Activated CD4-positive, alpha-beta T cell treated with anti-CD3 and anti-CD28 coated beads, Interleukin-2, Interleukin-4, amounts not matched to agents 100 ng/mL and 50 ng/mL, durations not matched to agents 16 hours and 8 hours (primary cell): ENCODE results near the gene ACER2.
A peak's percentile ranks its signal among the peaks of the same experiment; 100 is the strongest.

ENCODE experiments used
- DNase-seq: peaks from one replicate; pipeline ENCODE4 v3.0.0-alpha.2; 2020; ENCODE audit warnings: low spot score

ACER2 gene

DNA sequence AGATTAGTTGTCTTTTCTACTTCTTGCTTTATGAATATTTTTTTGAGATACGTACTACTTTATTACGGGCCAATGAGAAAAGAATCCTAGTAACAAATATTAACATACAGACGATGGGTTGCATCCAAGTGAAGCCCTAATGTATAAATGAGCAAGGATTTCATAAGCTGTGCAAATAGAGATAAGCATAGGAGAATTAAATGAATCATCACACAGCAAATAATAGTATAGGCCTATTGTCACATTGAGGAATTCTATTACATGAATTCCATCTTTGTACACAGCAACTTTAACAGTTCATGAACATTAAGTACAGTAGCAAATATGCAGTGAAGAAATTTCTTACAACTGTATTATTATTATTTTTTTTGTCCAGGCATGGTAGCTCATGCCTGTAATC lies 78.0 kb downstream of the ACER2 start:
- DNase-seq: no peak

DNA sequence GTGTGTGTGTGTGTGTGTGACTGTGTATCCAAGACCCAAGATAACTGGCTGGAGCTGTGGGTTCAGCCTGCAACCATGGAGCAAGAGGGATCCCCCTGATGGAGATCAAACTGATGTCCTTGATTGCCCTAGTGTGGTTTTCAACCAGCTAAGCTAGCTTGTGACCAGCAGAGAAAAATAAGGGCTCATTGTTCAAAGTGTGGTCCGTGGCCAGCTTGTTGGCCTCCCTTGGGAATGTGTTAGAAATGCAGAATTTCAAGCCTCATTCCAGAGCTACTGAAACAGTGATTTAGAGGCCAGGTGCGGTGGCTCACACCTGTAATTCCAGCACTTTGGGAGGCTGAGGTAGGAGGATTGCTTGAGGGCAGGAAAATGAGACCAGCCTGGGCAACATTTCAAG lies 79.9 kb downstream of the ACER2 start:
- no peak for DNase-seq

DNA sequence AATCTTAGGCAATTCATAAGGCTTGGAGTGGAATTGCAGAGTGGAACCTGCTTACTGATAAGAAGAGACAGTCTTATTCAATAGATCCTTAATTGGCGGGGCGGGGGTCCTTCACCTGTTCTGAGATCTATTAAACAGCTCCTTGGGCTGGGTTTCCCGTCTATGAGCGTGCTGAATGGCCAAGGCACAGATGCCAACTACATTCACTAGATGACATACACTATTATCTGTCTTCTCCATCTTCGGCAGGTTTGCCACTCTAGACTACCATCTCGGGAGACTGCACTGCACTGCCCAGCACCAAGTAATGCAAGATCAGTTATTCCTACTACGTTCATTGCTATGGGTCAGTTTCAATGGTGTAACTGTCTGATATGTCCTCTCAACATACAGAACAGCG lies 81.5 kb downstream of the ACER2 start:
- no peak for DNase-seq

DNA sequence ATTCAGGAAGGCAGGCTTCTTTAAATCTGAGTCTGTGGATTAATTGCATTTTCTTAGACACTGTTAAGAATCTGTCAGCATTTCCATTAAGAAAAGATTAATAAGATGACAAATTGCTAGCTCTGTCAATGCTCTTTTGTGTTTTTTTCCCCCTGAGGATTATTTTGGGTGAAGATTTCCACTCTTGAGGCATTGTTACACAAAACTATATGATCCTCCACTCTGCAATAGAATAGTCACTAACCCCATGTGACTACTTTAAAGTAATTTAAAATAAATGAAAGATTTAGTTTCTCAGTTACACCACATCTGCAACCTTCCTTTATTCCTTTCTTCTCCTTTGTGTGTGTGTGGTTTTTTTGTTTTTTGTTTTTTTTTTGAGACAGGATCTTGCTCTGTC lies 82.0 kb downstream of the ACER2 start:
- no peak for DNase-seq

DNA sequence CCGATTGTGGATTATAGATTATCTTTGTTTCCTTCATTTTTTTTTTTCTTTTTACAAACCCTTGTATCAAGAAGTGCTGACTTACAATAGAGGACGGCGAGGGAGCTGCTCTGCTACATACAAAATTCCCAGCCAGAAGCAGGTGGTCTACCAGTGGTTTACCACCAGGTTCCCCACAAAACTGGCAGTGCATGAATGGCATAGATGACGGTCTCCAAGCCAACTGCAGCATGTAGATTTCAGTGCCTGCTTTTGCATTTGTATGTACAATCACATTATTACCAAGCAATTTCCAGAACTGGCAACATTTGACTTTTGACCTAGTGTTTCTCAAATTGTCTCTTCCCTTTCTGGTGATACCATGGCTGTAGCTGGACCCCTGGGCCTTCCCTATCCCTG lies 84.0 kb downstream of the ACER2 start:
- DNase-seq: no peak

DNA sequence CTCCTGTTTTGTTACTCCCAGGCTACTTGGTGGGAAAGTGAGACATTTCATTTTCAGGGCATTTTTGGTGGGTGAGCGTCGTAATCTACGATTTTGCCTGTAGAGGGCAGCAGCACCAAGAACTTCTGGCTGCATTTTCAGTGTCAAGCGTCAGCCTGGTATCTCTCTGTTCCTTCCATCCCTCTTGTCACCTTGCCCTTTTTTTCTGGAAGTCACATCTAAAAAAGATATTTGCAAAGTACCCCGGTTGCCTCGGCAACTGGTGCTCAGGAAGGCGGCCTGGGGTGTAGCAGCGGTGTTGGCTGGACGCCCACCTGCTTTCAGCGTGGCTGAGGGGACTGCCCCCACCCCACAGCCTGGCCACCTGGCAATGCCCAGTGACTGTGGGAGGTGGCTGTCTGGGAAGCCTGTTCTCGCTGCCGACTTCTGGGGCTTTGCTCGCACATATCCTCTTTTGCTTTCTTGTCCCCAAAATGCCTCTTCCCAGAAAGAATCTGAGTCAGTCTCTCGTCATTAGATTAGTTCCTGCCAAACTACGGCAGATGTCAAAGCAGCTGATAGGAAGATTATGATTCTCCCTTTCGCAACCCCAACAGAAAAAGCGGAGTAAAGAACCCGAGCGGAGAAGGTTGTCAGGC lies 84.5 kb downstream of the ACER2 start:
- DNase-seq: peak; percentile 56

DNA sequence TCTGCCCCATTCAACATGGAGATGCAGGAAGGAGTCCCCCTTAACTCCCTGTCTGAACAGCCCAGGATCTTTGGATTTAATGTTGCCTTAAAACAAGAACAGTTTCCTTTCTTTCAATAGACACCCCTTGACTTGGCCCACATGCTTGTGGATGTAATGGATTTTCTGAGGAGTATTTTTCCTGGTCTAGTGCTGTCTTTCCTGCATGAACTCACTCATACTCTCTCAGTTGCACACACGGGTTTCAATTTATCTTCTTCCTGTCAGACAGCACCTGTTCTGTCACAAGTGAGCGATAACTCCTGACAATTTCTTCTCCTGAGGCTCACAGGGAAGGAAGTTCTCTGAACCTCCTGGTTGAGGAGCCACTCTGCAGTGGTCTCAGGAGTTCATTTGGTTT lies 85.1 kb downstream of the ACER2 start:
- no peak for DNase-seq

DNA sequence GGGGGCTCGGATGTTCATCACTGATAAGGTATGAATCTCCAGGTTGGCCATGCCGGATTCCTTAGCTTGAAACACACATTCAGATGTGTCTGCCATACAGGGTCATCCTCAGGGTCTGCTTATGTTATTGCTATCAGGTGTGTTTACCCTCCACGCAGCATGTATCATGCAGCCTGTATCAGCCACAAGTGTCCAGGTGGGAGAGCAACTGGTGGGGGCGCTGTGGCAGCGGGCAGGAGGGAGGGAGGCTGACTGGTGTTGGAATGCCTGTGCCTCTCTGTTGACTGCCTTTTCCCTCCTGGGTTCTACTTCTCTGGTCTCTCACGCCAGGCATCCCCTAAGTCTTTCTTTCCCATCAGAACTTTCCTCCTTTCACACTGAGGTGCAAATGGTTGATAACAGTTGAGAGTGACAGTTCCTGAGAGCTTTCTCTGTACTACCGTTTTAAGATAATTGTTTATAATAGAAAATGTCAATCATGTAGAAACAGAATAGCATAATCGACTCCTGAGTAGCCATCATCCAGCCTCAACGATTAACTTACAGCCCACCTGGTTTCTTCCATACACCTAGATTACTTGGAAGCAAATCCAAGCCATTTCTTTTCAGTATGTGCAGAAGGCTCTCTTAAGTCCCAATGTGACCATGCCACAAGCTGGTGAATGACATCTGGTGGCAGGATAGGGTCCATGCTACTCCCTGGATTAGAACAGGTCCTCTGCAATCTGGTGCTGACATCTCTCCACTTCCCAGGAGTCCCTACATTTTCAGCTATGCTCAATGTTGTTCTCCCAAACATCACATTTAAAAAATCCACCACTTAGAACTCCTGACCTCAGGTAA lies 86.6 kb downstream of the ACER2 start:
- DNase-seq: no peak

DNA sequence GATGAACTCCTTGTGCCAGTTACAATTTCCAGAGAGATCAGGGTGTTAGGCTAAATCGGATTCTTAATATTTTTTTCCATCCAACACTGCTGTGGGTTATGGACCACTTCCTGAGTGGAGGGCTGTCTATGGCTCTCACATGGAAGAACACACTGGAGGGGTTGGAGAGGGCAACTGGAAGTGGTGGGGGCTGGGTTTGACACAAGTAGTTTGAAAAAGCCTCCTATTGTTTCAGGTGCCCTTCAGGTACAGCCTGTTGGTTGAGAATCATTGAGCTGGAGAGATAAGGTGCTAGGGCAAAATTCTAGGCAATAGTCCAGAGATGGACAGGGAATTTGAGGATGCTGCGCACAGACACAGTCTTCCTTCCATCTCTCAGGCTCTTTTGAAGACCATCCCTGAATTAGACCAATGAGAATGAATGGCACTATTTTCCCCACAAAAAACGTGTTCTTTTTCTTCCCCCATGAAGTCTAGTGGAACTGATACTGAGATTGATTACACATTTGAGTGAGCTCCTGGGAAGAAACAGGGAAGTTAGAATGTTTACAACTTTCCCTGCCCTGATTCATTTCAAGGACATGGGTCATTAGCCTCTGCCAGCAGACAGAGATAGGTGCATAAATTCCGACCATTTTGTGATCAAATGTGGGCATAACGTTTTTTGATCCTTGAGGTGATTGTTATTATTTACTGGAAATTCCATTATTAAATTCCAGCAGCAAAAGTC lies 87.7 kb downstream of the ACER2 start:
- DNase-seq: no peak

DNA sequence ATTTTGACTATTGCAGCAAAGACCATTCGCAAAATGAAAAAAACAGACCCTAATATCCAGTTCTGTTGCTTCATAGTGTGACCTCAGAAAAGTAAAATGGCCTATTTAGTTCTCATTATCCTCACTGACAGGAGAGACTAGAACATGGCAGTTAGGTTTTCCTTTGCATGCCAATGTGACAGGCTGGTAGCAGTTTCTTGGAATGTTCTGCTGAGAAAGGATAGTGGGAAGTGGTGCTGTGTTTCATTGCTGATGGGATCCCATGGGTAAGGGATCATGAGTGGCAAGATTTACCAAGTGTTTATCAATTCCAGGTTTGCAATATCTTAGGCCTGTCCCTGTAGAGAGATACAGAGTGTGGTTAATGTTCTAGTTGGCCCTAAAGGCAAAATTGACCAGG lies 88.5 kb downstream of the ACER2 start:
- DNase-seq: no peak

DNA sequence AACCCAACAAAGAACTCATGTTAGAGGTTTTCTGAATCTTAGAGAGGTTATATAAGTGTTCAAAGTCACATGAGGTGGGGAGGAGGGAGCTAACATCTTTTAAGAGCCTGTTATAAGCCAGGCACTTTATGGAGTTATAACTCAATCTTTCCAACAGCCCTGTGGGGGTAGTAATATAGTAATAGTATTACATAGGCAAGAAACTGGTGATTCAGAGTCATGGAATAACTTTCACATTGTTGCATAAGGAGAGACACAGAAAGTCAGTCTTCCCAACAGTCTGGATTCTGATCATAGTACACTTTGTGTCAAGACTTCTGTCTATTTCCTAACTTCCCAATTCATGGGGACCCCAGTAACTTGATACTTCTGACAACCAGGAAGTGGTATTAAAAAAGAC lies 89.2 kb downstream of the ACER2 start:
- no peak for DNase-seq
